Sigmoid colon (tissue), 7 donors: ENCODE results near the gene APOBEC2. TPM values are rescaled to one million over a fixed set of nuclear protein-coding genes. Genes with fewer than 3 reads are reported as not detected.

Experiments
- DNase-seq: peaks from one replicate; pipeline ENCODE4 v3.0.0-alpha.2; 2019
- H3K27ac ChIP-seq, 4 donors: fragments of 200-600 bp; sonication (generic); one replicate each; pipeline ENCODE4 v1.5.1; 2016 to 2019; ENCODE audit warnings: mild to moderate bottlenecking in 1 of 4
- H3K27me3 ChIP-seq, 3 donors: fragments of 200-600 bp; sonication (generic); one replicate each; pipeline ENCODE4 v1.5.1; 2019; ENCODE audit warnings: mild to moderate bottlenecking in 1 of 3
- H3K36me3 ChIP-seq, 4 donors: fragments of 200-600 bp; sonication (generic); one replicate each; pipeline ENCODE4 v1.5.1; 2016 to 2019
- H3K4me1 ChIP-seq, 4 donors: fragments of 200-600 bp; sonication (generic); one replicate each; pipeline ENCODE4 v1.5.1; 2017 to 2019
- H3K4me3 ChIP-seq, 4 donors: fragments of 200-600 bp; sonication (generic); one replicate each; pipeline ENCODE4 v1.5.1; 2017 to 2019; ENCODE audit warnings: mild to moderate bottlenecking in 2 of 4, moderate library complexity in 1 of 4
- H3K9me3 ChIP-seq, 4 donors: fragments of 200-600 bp in 3 of 4; sonication (generic) in 3 of 4; one replicate each; pipeline versions ENCODE4 v1.5.1 to v1.6.1; 2013 to 2019
- CTCF ChIP-seq, 4 experiments: fragments of 450-650 bp in 3 of 4; fragments of 200-600 bp in 1 of 4; IDR thresholded peaks; one replicate each; pipeline ENCODE4 v1.5.1; 2016 to 2019; ENCODE audit warnings: antibody characterized with exemption in 4 of 4, mild to moderate bottlenecking in 3 of 4, moderate library complexity in 2 of 4
- EP300 ChIP-seq, 4 donors: sonication (generic); formaldehyde crosslinking; IDR thresholded peaks; one replicate each; pipeline ENCODE4 v1.6.1; 2017; ENCODE audit warnings: antibody characterized with exemption in 4 of 4
- POLR2A ChIP-seq, 2 donors: fragments of 450-650 bp; IDR thresholded peaks; one replicate each; pipeline ENCODE4 v1.6.1; 2016; ENCODE audit warnings: antibody characterized with exemption in 2 of 2, mild to moderate bottlenecking in 2 of 2, moderate library complexity in 2 of 2
- POLR2AphosphoS5 ChIP-seq, 4 donors: sonication (generic); formaldehyde crosslinking; IDR thresholded peaks; one replicate each; pipeline ENCODE4 v1.6.1; 2017; ENCODE audit warnings: antibody characterized with exemption in 4 of 4
- WGBS, 2 donors: extraction: QIAGEN DNeasy Blood & Tissue Kit; methylation state at CpG; one replicate each; pipeline ENCODE4 v1.1.7; 2013; 5-methylcytosine and 5-hydroxymethylcytosine counted together
- intact Hi-C: fragments of 100-400 bp; cut with DNase I; formaldehyde crosslinking; loops from one replicate; pipeline ENCODE4 v1.15.1; 2023
- polyA plus RNA-seq, 3 donors: library from polyadenylated mRNA; stranded (reverse); fragments of 200-250 nt; gene quantifications; one replicate each; pipeline ENCODE4 v1.2.3, GENCODE V29; 2013
- total RNA-seq, 4 donors: library from RNA; depleted of rRNA; stranded (reverse); fragments of >200 nt; gene quantifications; one replicate each; pipeline ENCODE4 v1.1.0, GENCODE V29; 2016
- donor health status: healthy with polysubstance abuse.
- donor health status: Bipolar disorder and iron deficiency.
- donor health status: healthy.

The APOBEC2 gene
- total and polyA plus RNA-seq, 7 donors, result 0.20 to 1.1 (median 0.68) TPM; not detected in 2

- TF ChIP-seq EP300 (IDR thresholded peaks at IDR 0.05) (no peak), CTCF (IDR thresholded peaks at IDR 0.05) (no peak), POLR2A (IDR thresholded peaks at IDR 0.05) (no peak), POLR2AphosphoS5 (IDR thresholded peaks at IDR 0.05) (no peak)
- intact Hi-C loops, result no loop called here
- DNase-seq, result no peak
- no peaks in the 10 kb centered on the region for H3K27me3 ChIP-seq
- no peaks in the 10 kb centered on the region for H3K4me1 ChIP-seq
- no peaks in the 10 kb centered on the region for H3K9me3 ChIP-seq
- peaks cover 3 to 83% (median 23%) of the 10 kb centered on the region in 4 donors for H3K36me3 ChIP-seq
- H3K27ac ChIP-seq, result no peak overlapping the region
- no peak overlapping the region for H3K4me3 ChIP-seq
Observed at GRCh38 chr6:41083072-41083471, 30.1 kb downstream of the APOBEC2 start.

GRCh38 chr6:41085182-41085581, 32.2 kb downstream of the APOBEC2 start:
- H3K9me3 ChIP-seq, result no peaks in the 10 kb centered on the region
- H3K27me3 ChIP-seq, result no peaks in the 10 kb centered on the region
- no peak overlapping the region for H3K27ac ChIP-seq
- TF ChIP-seq EP300 (IDR thresholded peaks at IDR 0.05) (no peak), CTCF (IDR thresholded peaks at IDR 0.05) (no peak), POLR2A (IDR thresholded peaks at IDR 0.05) (no peak), POLR2AphosphoS5 (IDR thresholded peaks at IDR 0.05) (no peak)
- intact Hi-C loops, result no loop called here
- H3K36me3 ChIP-seq, result peaks cover 8 to 87% (median 24%) of the 10 kb centered on the region in 4 donors
- no peaks in the 10 kb centered on the region for H3K4me1 ChIP-seq
- H3K4me3 ChIP-seq, result no peak overlapping the region
- no peak for DNase-seq

- H3K9me3 ChIP-seq, result no peaks in the 10 kb centered on the region
- no peak overlapping the region for H3K27ac ChIP-seq
- H3K4me3 ChIP-seq, result no peak overlapping the region
- 95 to 97% methylated on average over 4 of the region's 4 CpGs for WGBS, 2 donors
- H3K36me3 ChIP-seq, result peaks cover 18 to 90% (median 23%) of the 10 kb centered on the region in 4 donors
- TF ChIP-seq CTCF (IDR thresholded peaks at IDR 0.05) (no peak), POLR2AphosphoS5 (IDR thresholded peaks at IDR 0.05) (no peak), EP300 (IDR thresholded peaks at IDR 0.05) (no peak), POLR2A (IDR thresholded peaks at IDR 0.05) (no peak)
- no peaks in the 10 kb centered on the region for H3K4me1 ChIP-seq
- no peaks in the 10 kb centered on the region for H3K27me3 ChIP-seq
- intact Hi-C loops, result no loop called here
- DNase-seq, result no peak
Observed at GRCh38 chr6:41088451-41088850, 35.4 kb downstream of the APOBEC2 start.

- H3K27ac ChIP-seq, result no peak overlapping the region
- TF ChIP-seq EP300 (IDR thresholded peaks at IDR 0.05) (no peak), POLR2A (IDR thresholded peaks at IDR 0.05) (no peak), CTCF (IDR thresholded peaks at IDR 0.05) (no peak), POLR2AphosphoS5 (IDR thresholded peaks at IDR 0.05) (no peak)
- intact Hi-C loops, result no loop called here
Observed at GRCh38 chr6:41090841-41091761, 38.1 kb downstream of the APOBEC2 start.

More at GRCh38 chr6:41090841-41091761, 38.1 kb downstream of the APOBEC2 start:
- Histone ChIP-seq H3K36me3 (peaks cover 22 to 92% (median 38%) of the 10 kb centered on the region in 4 donors), H3K4me3 (no peak overlapping the region), H3K27me3 (no peaks in the 10 kb centered on the region), H3K9me3 (no peaks in the 10 kb centered on the region), H3K4me1 (no peaks in the 10 kb centered on the region)
- WGBS, 2 donors, result 38 to 45% methylated on average over 1 of the region's 1 CpG
- DNase-seq, result no peak
